Gastroesophageal sphincter (tissue), 4 donors: Measurements from ENCODE around the gene CDR2. TPM values are rescaled to one million over a fixed set of nuclear protein-coding genes. Genes with fewer than 3 reads are reported as not detected.

Experiments used
- ATAC-seq: fragments of 150-250 bp; one replicate; pipeline ENCODE4 v1.9.1; 2016; ENCODE audit warnings: mild to moderate bottlenecking, moderate library complexity
- H3K27ac ChIP-seq, 4 donors: fragments of 200-600 bp; sonication (generic) in 3 of 4; 1 replicate in 3 of 4; 2 replicates in 1 of 4; pipeline ENCODE4 v1.5.1; 2016 to 2019
- H3K27me3 ChIP-seq: fragments of 200-600 bp; sonication (generic); one replicate; pipeline ENCODE4 v1.5.1; 2019
- H3K36me3 ChIP-seq, 2 donors: fragments of 200-600 bp; sonication (generic); one replicate each; pipeline ENCODE4 v1.5.1; 2019; ENCODE audit warnings: control low read depth in 1 of 2
- H3K4me1 ChIP-seq, 3 donors: fragments of 200-600 bp; sonication (generic); 1 replicate in 2 of 3; 2 replicates in 1 of 3; pipeline ENCODE4 v1.5.1; 2016 to 2019; ENCODE audit warnings: control low read depth in 2 of 3
- H3K4me3 ChIP-seq, 2 donors: fragments of 200-600 bp; sonication (generic); one replicate each; pipeline ENCODE4 v1.5.1; 2019; ENCODE audit warnings: mild to moderate bottlenecking in 1 of 2, moderate library complexity in 1 of 2
- H3K9me3 ChIP-seq, 3 donors: fragments of 200-600 bp; sonication (generic); one replicate each; pipeline ENCODE4 v1.5.1; 2017 to 2019; ENCODE audit warnings: control low read depth in 2 of 3
- EP300 ChIP-seq: sonication (generic); formaldehyde crosslinking; IDR thresholded peaks from one replicate; pipeline ENCODE4 v1.6.1; 2017; ENCODE audit warnings: antibody characterized with exemption, mild to moderate bottlenecking
- POLR2A ChIP-seq, 2 donors: fragments of 450-650 bp; IDR thresholded peaks; one replicate each; pipeline ENCODE4 v1.6.1; 2017; ENCODE audit warnings: antibody characterized with exemption in 2 of 2, mild to moderate bottlenecking in 2 of 2, moderate library complexity in 1 of 2
- POLR2AphosphoS5 ChIP-seq: sonication (generic); formaldehyde crosslinking; IDR thresholded peaks from one replicate; pipeline ENCODE4 v1.6.1; 2017; ENCODE audit warnings: antibody characterized with exemption
- WGBS, 2 donors: methylation state at CpG; one replicate each; pipeline ENCODE4 v1.1.5; 2018; ENCODE audit warnings: low coverage in 1 of 2; 5-methylcytosine and 5-hydroxymethylcytosine counted together
- total RNA-seq, 4 donors: library from RNA; depleted of rRNA; stranded (reverse); fragments of >200 nt; gene quantifications; one replicate each; pipeline ENCODE4 v1.1.0, GENCODE V29; 2016
- TF ChIP-seq, protein P1 (sequence below), 4 experiments: fragments of 200-600 bp in 2 of 4; fragments of 450-650 bp in 2 of 4; sonication (generic) in 1 of 4; IDR thresholded peaks; one replicate each; pipeline ENCODE4 v1.5.1; 2017 to 2019; ENCODE audit warnings: antibody characterized with exemption in 4 of 4, mild to moderate bottlenecking in 2 of 4, moderate library complexity in 2 of 4

Gene CDR2
- total RNA-seq, 4 donors from 2014 or later = 36.1 to 48.3 (median 41.7) TPM

DNA sequence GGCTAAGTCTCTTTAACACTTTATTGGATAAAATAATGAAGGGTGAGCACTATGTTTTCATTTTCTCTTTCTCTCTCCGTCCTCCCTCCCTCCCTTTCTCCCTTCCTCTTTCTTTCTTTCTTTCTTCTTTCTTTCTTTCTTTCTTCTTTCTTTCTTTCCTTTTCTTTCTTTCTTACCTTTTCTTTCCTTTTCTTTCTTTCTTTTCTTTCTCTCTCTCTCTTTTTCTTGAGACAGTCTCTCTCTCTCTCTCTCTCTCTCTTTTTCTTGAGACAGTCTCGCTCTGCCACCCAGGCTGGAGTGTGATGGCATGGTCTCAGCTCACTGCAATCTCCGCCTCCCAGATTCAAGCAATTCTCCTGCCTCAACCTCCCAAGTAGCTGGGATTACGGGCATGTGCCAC is 21.5 kb upstream of the CDR2 start:
- Histone ChIP-seq H3K4me3 (no peak overlapping the region), H3K36me3 (no peaks in the 10 kb centered on the region), H3K4me1 (no peaks in the 10 kb centered on the region), H3K27me3 (no peaks in the 10 kb centered on the region), H3K27ac (no peak overlapping the region), H3K9me3 (no peaks in the 10 kb centered on the region)
- ATAC-seq = no peak
- WGBS, 2 donors = 92 to 100% methylated on average over 2 to 4 of the region's 4 CpGs
- TF ChIP-seq POLR2AphosphoS5 = no peak
- no peak for TF ChIP-seq EP300
- TF ChIP-seq, protein P1, sequence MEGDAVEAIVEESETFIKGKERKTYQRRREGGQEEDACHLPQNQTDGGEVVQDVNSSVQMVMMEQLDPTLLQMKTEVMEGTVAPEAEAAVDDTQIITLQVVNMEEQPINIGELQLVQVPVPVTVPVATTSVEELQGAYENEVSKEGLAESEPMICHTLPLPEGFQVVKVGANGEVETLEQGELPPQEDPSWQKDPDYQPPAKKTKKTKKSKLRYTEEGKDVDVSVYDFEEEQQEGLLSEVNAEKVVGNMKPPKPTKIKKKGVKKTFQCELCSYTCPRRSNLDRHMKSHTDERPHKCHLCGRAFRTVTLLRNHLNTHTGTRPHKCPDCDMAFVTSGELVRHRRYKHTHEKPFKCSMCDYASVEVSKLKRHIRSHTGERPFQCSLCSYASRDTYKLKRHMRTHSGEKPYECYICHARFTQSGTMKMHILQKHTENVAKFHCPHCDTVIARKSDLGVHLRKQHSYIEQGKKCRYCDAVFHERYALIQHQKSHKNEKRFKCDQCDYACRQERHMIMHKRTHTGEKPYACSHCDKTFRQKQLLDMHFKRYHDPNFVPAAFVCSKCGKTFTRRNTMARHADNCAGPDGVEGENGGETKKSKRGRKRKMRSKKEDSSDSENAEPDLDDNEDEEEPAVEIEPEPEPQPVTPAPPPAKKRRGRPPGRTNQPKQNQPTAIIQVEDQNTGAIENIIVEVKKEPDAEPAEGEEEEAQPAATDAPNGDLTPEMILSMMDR (IDR thresholded peaks at IDR 0.05) = no peak
- TF ChIP-seq POLR2A (IDR thresholded peaks at IDR 0.05) = no peak

DNA sequence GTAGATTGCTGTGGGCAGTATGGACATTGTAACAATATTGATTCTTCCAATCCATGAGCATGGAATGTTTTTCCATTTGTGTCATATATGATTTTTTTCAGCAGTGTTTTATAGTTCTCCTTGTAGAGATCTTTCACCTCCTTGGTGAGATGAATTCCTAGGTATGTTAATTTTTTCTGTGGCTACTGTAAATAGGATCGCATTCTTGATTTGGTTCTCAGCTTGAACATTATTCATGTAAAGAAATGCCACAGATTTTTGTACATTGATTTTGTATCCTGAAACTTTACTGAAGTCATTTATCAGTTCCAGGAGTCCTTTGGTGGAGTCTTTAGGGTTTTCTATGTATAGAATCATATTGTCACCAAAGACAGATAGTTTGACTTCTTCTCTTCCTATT is 19.7 kb upstream of the CDR2 start:
- no peaks in the 10 kb centered on the region for H3K9me3 ChIP-seq
- no peak overlapping the region for H3K4me3 ChIP-seq
- H3K36me3 ChIP-seq = no peaks in the 10 kb centered on the region
- H3K27me3 ChIP-seq = no peaks in the 10 kb centered on the region
- no peak overlapping the region for H3K27ac ChIP-seq
- ATAC-seq = no peak
- no peaks in the 10 kb centered on the region for H3K4me1 ChIP-seq
- WGBS, 2 donors = 88 to 100% methylated on average over 1 of the region's 1 CpG
- TF ChIP-seq POLR2AphosphoS5 (no peak), POLR2A (IDR thresholded peaks at IDR 0.05) (no peak), EP300 (no peak)
- TF ChIP-seq, protein P1 (IDR thresholded peaks at IDR 0.05) = no peak

DNA sequence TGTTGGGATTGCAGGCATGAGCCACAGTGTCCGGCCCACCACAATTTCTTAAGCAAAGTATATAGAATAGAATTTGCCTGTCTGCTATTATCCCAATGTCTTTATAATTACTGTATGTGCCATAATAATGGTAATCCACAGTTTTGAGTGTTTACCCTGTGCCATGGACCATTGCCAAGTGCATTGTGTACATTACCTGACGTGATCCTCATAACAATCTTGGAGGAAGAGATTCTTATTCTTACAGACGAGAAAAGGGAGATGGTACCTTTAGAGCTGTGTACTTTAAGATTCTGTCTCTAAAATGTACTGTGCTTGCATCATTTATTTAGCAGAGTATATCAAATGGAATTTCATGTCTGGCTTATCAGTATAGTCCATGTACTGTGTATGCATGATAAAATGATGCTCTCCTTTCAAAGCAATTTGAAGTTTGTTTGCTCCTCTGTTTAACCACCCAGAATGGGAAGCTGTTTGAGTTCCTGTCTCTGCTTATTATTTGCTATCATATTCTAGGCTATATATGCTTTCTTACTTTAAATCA is 13.8 kb upstream of the CDR2 start:
- no peak for ATAC-seq
- Histone ChIP-seq H3K9me3 (no peaks in the 10 kb centered on the region), H3K36me3 (peaks cover 0 to 8% of the 10 kb centered on the region in 2 donors), H3K27me3 (no peaks in the 10 kb centered on the region), H3K4me1 (peaks cover 0 to 8% (median 0%) of the 10 kb centered on the region in 3 donors), H3K4me3 (no peak overlapping the region), H3K27ac (no peak overlapping the region)
- TF ChIP-seq POLR2AphosphoS5 = no peak
- TF ChIP-seq, protein P1 (IDR thresholded peaks at IDR 0.05) = no peak
- TF ChIP-seq EP300 = no peak
- TF ChIP-seq POLR2A (IDR thresholded peaks at IDR 0.05) = no peak
- 68 to 90% methylated on average over 3 of the region's 3 CpGs for WGBS, 2 donors

DNA sequence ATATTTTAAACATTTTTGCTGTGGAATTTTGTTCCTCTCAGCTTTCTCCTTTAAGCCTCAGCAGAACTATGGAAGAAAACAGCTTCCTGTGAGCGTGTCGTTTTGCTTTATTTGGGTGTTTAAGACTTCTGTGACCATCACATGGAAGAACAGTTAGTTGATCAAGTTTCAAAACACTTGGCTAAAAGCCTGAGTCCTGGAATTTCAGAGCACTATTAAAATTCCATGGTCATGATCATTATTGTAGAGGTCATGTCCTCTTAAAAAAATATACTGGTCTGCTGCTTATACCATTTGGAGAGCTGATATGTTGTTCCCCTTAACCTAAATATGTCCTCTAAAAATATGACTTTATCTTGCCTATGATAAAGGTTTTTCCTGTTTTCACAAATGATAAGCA is 12.6 kb upstream of the CDR2 start:
- WGBS, 2 donors = 35 to 48% methylated on average over 2 of the region's 2 CpGs
- peak; percentile 46 for ATAC-seq
- H3K27ac ChIP-seq = peak overlapping the region in 2 of 4 donors; percentile 15 to 43

DNA sequence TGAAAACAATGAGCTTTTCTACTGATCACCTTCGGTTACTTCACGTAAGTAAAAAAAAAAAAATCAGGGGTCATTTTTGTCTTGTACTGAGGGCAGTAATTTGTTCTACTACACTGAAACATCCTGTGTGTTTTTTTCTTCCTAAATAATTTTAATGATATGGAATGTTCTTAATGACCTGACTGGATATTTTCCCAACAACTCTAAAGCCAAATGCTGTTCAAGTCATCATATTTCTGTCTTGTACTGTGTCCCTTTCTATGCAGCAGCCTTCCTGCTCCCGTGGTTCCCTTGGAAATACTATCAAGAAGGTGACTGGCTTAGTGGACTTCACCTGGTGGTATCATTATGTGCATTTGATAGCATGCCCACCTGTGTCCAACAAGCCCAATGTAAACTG is 10.8 kb upstream of the CDR2 start:
- no peak for TF ChIP-seq EP300
- TF ChIP-seq, protein P1 (IDR thresholded peaks at IDR 0.05) = no peak
- TF ChIP-seq POLR2A (IDR thresholded peaks at IDR 0.05) = no peak
- TF ChIP-seq POLR2AphosphoS5 = no peak
- Histone ChIP-seq H3K4me1 (peaks cover 0 to 8% (median 0%) of the 10 kb centered on the region in 3 donors), H3K9me3 (no peaks in the 10 kb centered on the region), H3K4me3 (no peak overlapping the region), H3K27me3 (no peaks in the 10 kb centered on the region), H3K27ac (no peak overlapping the region), H3K36me3 (peaks cover 0 to 8% of the 10 kb centered on the region in 2 donors)
- no peak for ATAC-seq
- WGBS, 2 donors = 76 to 85% methylated on average over 2 to 3 of the region's 3 CpGs

More for the DNA sequence above, 12.6 kb upstream of the CDR2 start:
- TF ChIP-seq, protein P1 (IDR thresholded peaks at IDR 0.05) = no peak
- TF ChIP-seq EP300 (no peak), POLR2AphosphoS5 (peak; percentile 63), POLR2A (IDR thresholded peaks at IDR 0.05) (no peak)
- Histone ChIP-seq H3K4me1 (peaks cover 0 to 8% (median 0%) of the 10 kb centered on the region in 3 donors), H3K27me3 (no peaks in the 10 kb centered on the region), H3K36me3 (peaks cover 0 to 8% of the 10 kb centered on the region in 2 donors), H3K9me3 (no peaks in the 10 kb centered on the region), H3K4me3 (no peak overlapping the region)
